Tibial nerve (tissue), 4 donors: ENCODE measurements around the gene MEOX2. TPM values are rescaled to one million over a fixed set of nuclear protein-coding genes. Genes with fewer than 3 reads are reported as not detected.

Source experiments
- DNase-seq, 2 donors: peaks; one replicate each; pipeline ENCODE4 v3.0.0-alpha.2; 2019; ENCODE audit warnings: low spot score in 2 of 2
- H3K27ac ChIP-seq, 4 donors: fragments of 200-600 bp; sonication (generic) in 3 of 4; one replicate each; pipeline ENCODE4 v1.5.1; 2017 to 2019; ENCODE audit warnings: mild to moderate bottlenecking in 1 of 4
- H3K27me3 ChIP-seq, 2 donors: fragments of 200-600 bp; sonication (generic) in 1 of 2; one replicate each; pipeline versions ENCODE4 v1.5.1 to v1.6.0; 2017 to 2019
- H3K36me3 ChIP-seq, 3 donors: fragments of 200-600 bp; sonication (generic); one replicate each; pipeline ENCODE4 v1.5.1; 2018 to 2019
- H3K4me1 ChIP-seq, 4 donors: fragments of 200-600 bp; sonication (generic) in 3 of 4; one replicate each; pipeline ENCODE4 v1.5.1; 2017 to 2019
- H3K4me3 ChIP-seq, 4 donors: fragments of 200-600 bp; sonication (generic) in 3 of 4; one replicate each; pipeline ENCODE4 v1.5.1; 2017 to 2019; ENCODE audit warnings: mild to moderate bottlenecking in 1 of 4, moderate library complexity in 1 of 4
- H3K9me3 ChIP-seq, 4 donors: fragments of 200-600 bp; sonication (generic) in 3 of 4; one replicate each; pipeline ENCODE4 v1.5.1; 2017 to 2019
- EP300 ChIP-seq, 2 donors: sonication (generic); formaldehyde crosslinking; IDR thresholded peaks; one replicate each; pipeline ENCODE4 v1.6.1; 2017; ENCODE audit warnings: antibody characterized with exemption in 2 of 2, mild to moderate bottlenecking in 1 of 2
- POLR2A ChIP-seq, 2 donors: fragments of 450-650 bp; IDR thresholded peaks; one replicate each; pipeline ENCODE4 v1.6.1; 2017; ENCODE audit warnings: antibody characterized with exemption in 2 of 2, mild to moderate bottlenecking in 2 of 2, moderate library complexity in 2 of 2
- WGBS, 2 donors: methylation state at CpG; one replicate each; pipeline ENCODE4 v1.1.5; 2018; 5-methylcytosine and 5-hydroxymethylcytosine counted together
- total RNA-seq, 4 donors: library from RNA; depleted of rRNA; stranded (reverse); fragments of >200 nt; gene quantifications; one replicate each; pipeline ENCODE4 v1.1.0, GENCODE V29; 2016
- TF ChIP-seq, protein P1 (sequence below), 5 experiments: fragments of 200-600 bp in 3 of 5; fragments of 450-650 bp in 2 of 5; sonication (generic) in 3 of 5; IDR thresholded peaks; one replicate each; pipeline ENCODE4 v1.5.1; 2016 to 2019; ENCODE audit warnings: antibody characterized with exemption in 5 of 5, mild to moderate bottlenecking in 3 of 5, moderate library complexity in 2 of 5

Gene MEOX2
- total RNA-seq, 4 donors from 2014 or later, result 43.2 to 115 (median 104) TPM

DNA sequence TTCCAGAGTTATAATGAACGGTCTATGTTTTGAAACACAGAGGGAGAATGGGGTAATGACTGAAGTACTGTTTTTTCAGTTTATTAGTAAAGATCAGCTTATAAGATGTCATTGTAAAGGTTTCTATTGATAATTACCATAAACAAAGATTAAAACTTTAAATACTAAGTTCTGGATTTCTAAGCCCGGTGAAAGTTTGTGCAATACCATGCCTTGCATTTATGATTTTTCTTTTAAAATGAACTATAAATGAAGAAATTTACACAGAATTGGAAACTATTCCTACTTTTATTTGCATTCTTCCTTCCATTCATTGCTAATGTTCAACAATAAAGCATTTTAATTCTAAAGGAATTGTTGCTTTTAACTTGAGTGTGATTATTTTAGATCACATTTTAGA is 4.9 kb downstream of the MEOX2 start:
- Histone ChIP-seq H3K4me3 (peak overlapping the region in 1 of 4 donors; percentile 82), H3K27ac (peak overlapping the region; percentile 4 to 94 (median 48)), H3K9me3 (no peaks in the 10 kb centered on the region), H3K4me1 (peaks cover 0 to 5% (median 0%) of the 10 kb centered on the region in 4 donors), H3K36me3 (no peaks in the 10 kb centered on the region), H3K27me3 (peaks cover 0 to under 1% of the 10 kb centered on the region in 2 donors)
- DNase-seq, result no peak
- 37 to 61% methylated on average over 2 of the region's 2 CpGs for WGBS, 2 donors
- no peak for TF ChIP-seq EP300 (IDR thresholded peaks at IDR 0.05)
- TF ChIP-seq POLR2A (IDR thresholded peaks at IDR 0.05), result no peak
- TF ChIP-seq, protein P1, sequence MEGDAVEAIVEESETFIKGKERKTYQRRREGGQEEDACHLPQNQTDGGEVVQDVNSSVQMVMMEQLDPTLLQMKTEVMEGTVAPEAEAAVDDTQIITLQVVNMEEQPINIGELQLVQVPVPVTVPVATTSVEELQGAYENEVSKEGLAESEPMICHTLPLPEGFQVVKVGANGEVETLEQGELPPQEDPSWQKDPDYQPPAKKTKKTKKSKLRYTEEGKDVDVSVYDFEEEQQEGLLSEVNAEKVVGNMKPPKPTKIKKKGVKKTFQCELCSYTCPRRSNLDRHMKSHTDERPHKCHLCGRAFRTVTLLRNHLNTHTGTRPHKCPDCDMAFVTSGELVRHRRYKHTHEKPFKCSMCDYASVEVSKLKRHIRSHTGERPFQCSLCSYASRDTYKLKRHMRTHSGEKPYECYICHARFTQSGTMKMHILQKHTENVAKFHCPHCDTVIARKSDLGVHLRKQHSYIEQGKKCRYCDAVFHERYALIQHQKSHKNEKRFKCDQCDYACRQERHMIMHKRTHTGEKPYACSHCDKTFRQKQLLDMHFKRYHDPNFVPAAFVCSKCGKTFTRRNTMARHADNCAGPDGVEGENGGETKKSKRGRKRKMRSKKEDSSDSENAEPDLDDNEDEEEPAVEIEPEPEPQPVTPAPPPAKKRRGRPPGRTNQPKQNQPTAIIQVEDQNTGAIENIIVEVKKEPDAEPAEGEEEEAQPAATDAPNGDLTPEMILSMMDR (IDR thresholded peaks at IDR 0.05), result no peak

DNA sequence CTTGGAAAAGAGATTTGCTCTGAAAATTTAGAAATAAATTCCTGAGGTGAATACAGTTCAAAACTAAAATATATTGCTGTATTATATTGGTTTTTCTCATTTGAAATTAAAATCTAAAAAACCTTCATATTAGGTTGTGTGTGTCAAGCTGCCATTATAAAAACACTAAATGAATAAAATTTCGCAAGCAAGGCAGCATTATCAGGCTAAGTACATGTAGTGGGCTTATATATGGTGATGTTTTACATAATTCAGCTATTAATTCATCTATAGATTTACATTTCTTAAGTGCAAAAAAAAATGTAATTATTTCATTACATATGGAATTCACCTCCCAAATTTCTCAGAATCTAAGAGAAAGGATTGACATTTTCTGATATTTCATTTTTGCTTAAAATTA is 5.3 kb downstream of the MEOX2 start:
- peak overlapping the region in 2 of 4 donors; percentile 16 to 82 for H3K4me3 ChIP-seq

DNA sequence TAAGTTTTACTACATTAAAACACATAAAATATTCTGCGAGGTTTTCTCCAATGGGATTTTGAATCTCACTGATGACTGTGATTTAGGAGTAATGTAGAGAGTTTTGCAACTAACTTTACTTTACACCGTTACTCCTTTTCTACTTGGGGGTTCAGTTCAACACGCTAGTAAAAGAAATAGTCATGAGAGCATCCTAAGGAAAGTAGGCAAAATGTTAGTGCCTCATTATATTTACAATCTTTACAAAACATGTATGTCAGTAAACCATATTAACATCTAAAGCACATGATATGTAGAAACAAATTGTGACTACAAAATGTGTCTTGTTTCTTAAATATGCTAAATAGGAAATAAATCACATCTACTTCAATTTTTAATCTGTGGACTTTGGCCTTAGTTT is 6.0 kb downstream of the MEOX2 start:
- Histone ChIP-seq H3K4me1 (peaks cover 0 to 9% (median 0%) of the 10 kb centered on the region in 4 donors), H3K4me3 (peak overlapping the region in 2 of 4 donors; percentile 18 to 82), H3K9me3 (no peaks in the 10 kb centered on the region), H3K36me3 (no peaks in the 10 kb centered on the region), H3K27ac (peak overlapping the region in 3 of 4 donors; percentile 26 to 94 (median 90)), H3K27me3 (no peaks in the 10 kb centered on the region)
- no peak for DNase-seq
- WGBS, 2 donors, result 57 to 75% methylated on average over 3 of the region's 3 CpGs
- peak in 1 of 2 donors; percentile 15 for TF ChIP-seq EP300 (IDR thresholded peaks at IDR 0.05)
- TF ChIP-seq POLR2A (IDR thresholded peaks at IDR 0.05), result no peak

More for the DNA sequence above, 5.3 kb downstream of the MEOX2 start:
- DNase-seq, result no peak
- Histone ChIP-seq H3K4me1 (peaks cover 0 to 5% (median 0%) of the 10 kb centered on the region in 4 donors), H3K27ac (peak overlapping the region in 3 of 4 donors; percentile 4 to 94 (median 90)), H3K36me3 (no peaks in the 10 kb centered on the region), H3K27me3 (no peaks in the 10 kb centered on the region), H3K9me3 (no peaks in the 10 kb centered on the region)
- 60 to 62% methylated on average over 1 of the region's 1 CpG for WGBS, 2 donors
- TF ChIP-seq, protein P1 (IDR thresholded peaks at IDR 0.05), result no peak
- TF ChIP-seq POLR2A (IDR thresholded peaks at IDR 0.05) (no peak), EP300 (IDR thresholded peaks at IDR 0.05) (no peak)

DNA sequence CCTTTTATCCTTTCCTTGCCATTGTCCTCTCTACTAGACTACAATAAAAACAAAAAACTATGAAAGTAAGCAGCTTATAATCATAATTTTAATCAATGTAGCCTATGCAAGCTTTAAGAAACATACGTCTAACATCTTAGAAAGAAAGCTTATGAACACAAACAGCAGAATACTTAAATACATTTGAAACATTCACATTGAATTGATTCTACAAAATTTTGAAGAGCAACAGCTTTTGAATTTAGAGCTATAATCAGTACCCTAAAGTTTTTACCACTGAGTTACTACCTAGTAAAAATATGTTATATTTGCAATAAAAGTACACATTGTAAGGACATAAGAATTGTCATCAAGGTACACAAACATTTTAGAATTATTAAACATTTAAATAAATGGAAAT is 7.2 kb downstream of the MEOX2 start:
- no peaks in the 10 kb centered on the region for H3K36me3 ChIP-seq
- H3K9me3 ChIP-seq, result no peaks in the 10 kb centered on the region
- no peaks in the 10 kb centered on the region for H3K27me3 ChIP-seq
- peak overlapping the region in 2 of 4 donors; percentile 3 to 82 for H3K4me3 ChIP-seq
- peak overlapping the region in 3 of 4 donors; percentile 26 to 94 (median 90) for H3K27ac ChIP-seq
- H3K4me1 ChIP-seq, result peaks cover 0 to 18% (median 3%) of the 10 kb centered on the region in 4 donors
- no peak for DNase-seq
- TF ChIP-seq, protein P1 (IDR thresholded peaks at IDR 0.05), result no peak
- TF ChIP-seq EP300 (IDR thresholded peaks at IDR 0.05), result no peak
- TF ChIP-seq POLR2A (IDR thresholded peaks at IDR 0.05), result no peak
- WGBS, 2 donors, result 58 to 60% methylated on average over 1 of the region's 1 CpG

DNA sequence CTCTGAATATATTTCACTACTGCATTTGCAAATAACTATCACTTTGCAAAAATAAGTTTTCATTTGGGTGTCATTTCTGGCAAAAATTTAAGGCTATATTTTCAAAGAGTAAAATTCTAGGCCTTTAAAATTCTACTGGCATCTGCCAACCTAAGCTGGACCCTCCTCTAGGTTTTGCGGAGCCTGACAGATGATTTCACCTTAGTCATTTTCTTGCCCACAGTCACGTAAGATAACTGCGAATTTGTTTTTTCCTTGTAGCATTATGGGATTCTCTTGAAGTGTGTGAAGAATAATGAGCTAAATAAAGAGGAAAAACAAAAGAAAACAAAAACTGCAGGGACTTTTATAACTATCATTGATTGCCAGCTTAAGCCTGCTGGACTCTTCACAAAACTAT is 7.8 kb downstream of the MEOX2 start:
- TF ChIP-seq, protein P1 (IDR thresholded peaks at IDR 0.05), result no peak
- TF ChIP-seq EP300 (IDR thresholded peaks at IDR 0.05), result no peak
- TF ChIP-seq POLR2A (IDR thresholded peaks at IDR 0.05), result no peak
- H3K9me3 ChIP-seq, result no peaks in the 10 kb centered on the region
- H3K27ac ChIP-seq, result peak overlapping the region in 3 of 4 donors; percentile 55 to 94 (median 90)
- H3K27me3 ChIP-seq, result no peaks in the 10 kb centered on the region
- H3K4me3 ChIP-seq, result peak overlapping the region; percentile 3 to 82 (median 8)
- peaks cover 0 to 18% (median 3%) of the 10 kb centered on the region in 4 donors for H3K4me1 ChIP-seq
- no peaks in the 10 kb centered on the region for H3K36me3 ChIP-seq
- 60 to 66% methylated on average over 3 of the region's 3 CpGs for WGBS, 2 donors
- no peak for DNase-seq
